Transverse colon (tissue), 4 donors: ENCODE results near the gene TULP1. TPM values are rescaled to one million over a fixed set of nuclear protein-coding genes. Genes with fewer than 3 reads are reported as not detected.

ENCODE experiments used
- DNase-seq: peaks from one replicate; pipeline ENCODE4 v3.0.0-alpha.2; 2019
- H3K27ac ChIP-seq, 4 donors: fragments of 200-600 bp; sonication (generic); 2 replicates each; pipeline ENCODE4 v1.5.1; 2016 to 2018; ENCODE audit warnings: inconsistent platforms in 4 of 4
- H3K27me3 ChIP-seq: fragments of 200-600 bp; sonication (generic); 2 replicates; pipeline ENCODE4 v1.5.1; 2017; ENCODE audit warnings: inconsistent platforms
- H3K36me3 ChIP-seq, 4 donors: fragments of 200-600 bp; sonication (generic); 2 replicates each; pipeline ENCODE4 v1.5.1; 2017 to 2019; ENCODE audit warnings: inconsistent platforms in 4 of 4
- H3K4me1 ChIP-seq, 4 donors: fragments of 200-600 bp; sonication (generic); 2 replicates each; pipeline ENCODE4 v1.5.1; 2017 to 2020; ENCODE audit warnings: inconsistent platforms in 4 of 4
- H3K4me3 ChIP-seq, 4 donors: fragments of 200-600 bp; sonication (generic); 1 replicate in 1 of 4; 2 replicates in 3 of 4; pipeline versions ENCODE4 v1.5.1 to v1.6.1; 2017 to 2019; ENCODE audit warnings: inconsistent platforms in 4 of 4
- H3K9me3 ChIP-seq, 2 donors: fragments of 200-600 bp; sonication (generic); 2 replicates each; pipeline ENCODE4 v1.5.1; 2017 to 2019; ENCODE audit warnings: inconsistent platforms in 2 of 2
- CTCF ChIP-seq, 5 experiments: fragments of 200-600 bp in 3 of 5; fragments of 450-650 bp in 2 of 5; sonication (generic) in 3 of 5; IDR thresholded peaks; 1 replicate in 2 of 5; 2 replicates in 3 of 5; pipeline ENCODE4 v1.5.1; 2016 to 2017; ENCODE audit warnings: antibody characterized with exemption in 5 of 5, inconsistent platforms in 3 of 5, mild to moderate bottlenecking in 2 of 5, moderate library complexity in 1 of 5
- EP300 ChIP-seq: sonication (generic); formaldehyde crosslinking; IDR thresholded peaks from one replicate; pipeline ENCODE4 v1.6.1; 2017; ENCODE audit warnings: antibody characterized with exemption, low read depth
- POLR2A ChIP-seq: fragments of 450-650 bp; IDR thresholded peaks from one replicate; pipeline ENCODE4 v1.6.1; 2016; ENCODE audit warnings: antibody characterized with exemption, mild to moderate bottlenecking, moderate library complexity
- POLR2AphosphoS5 ChIP-seq, 3 donors: sonication (generic); formaldehyde crosslinking; IDR thresholded peaks; one replicate each; pipeline ENCODE4 v1.6.1; 2016; ENCODE audit warnings: antibody characterized with exemption in 3 of 3
- WGBS, 2 donors: methylation state at CpG; one replicate each; pipeline ENCODE4 v1.1.5; 2018; ENCODE audit warnings: low coverage in 1 of 2; 5-methylcytosine and 5-hydroxymethylcytosine counted together
- in situ Hi-C, 4 donors: fragments of 200-750 bp; cut with MboI; loops; one replicate each; pipeline versions ENCODE4 v1.15.0 to v1.15.1; 2017; ENCODE audit warnings: low sequenced_read_pairs in 3 of 4, low pct_ligation_motif_present in 1 of 4, low pct_unique_long_range_greater_than_20kb in 1 of 4
- intact Hi-C: fragments of 100-400 bp; cut with DNase I; formaldehyde crosslinking; loops from one replicate; pipeline ENCODE4 v1.15.1; 2023; ENCODE audit warnings: low total_unique reads
- total RNA-seq, 4 donors: library from RNA; depleted of rRNA; stranded (reverse); fragments of >200 nt; gene quantifications; one replicate each; pipeline ENCODE4 v1.1.0, GENCODE V29; 2016

The TULP1 gene
- total RNA-seq, 4 donors from 2014 or later, result not detected

GRCh38 chr6:35510916-35511561 is 1.7 kb downstream of the TULP1 start:
- peaks cover 59% of the 10 kb centered on the region for H3K27me3 ChIP-seq
- whole genome bisulfite sequencing, 2 donors, result 74 to 83% methylated on average over 3 to 7 of the region's 7 CpGs
- H3K9me3 ChIP-seq, result no peaks in the 10 kb centered on the region
- in situ Hi-C loops, result no loop called here
- no peak overlapping the region for H3K27ac ChIP-seq
- H3K36me3 ChIP-seq, result no peaks in the 10 kb centered on the region
- H3K4me1 ChIP-seq, result peaks cover 0 to 7% (median 3%) of the 10 kb centered on the region in 4 donors
- DNase-seq, result no peak
- intact Hi-C loops, result loop anchor here (5.0 kb wide), 1 partner anchor 51 kb away; no protein-coding TSS in a partner anchor
- TF ChIP-seq CTCF (IDR thresholded peaks at IDR 0.05) (no peak), EP300 (no peak), POLR2AphosphoS5 (IDR thresholded peaks at IDR 0.05) (no peak), POLR2A (no peak)
- H3K4me3 ChIP-seq, result no peak overlapping the region

- no peak for DNase-seq
- no peak overlapping the region for H3K4me3 ChIP-seq
- no peaks in the 10 kb centered on the region for H3K9me3 ChIP-seq
- TF ChIP-seq POLR2A (no peak), POLR2AphosphoS5 (IDR thresholded peaks at IDR 0.05) (no peak), CTCF (IDR thresholded peaks at IDR 0.05) (no peak), EP300 (no peak)
- no peaks in the 10 kb centered on the region for H3K36me3 ChIP-seq
- H3K27me3 ChIP-seq, result peaks cover 67% of the 10 kb centered on the region
- in situ Hi-C loops (no loop called here), intact Hi-C loops (no loop called here)
- WGBS, 2 donors, result 58 to 67% methylated on average over 4 to 5 of the region's 5 CpGs
- H3K27ac ChIP-seq, result no peak overlapping the region
- H3K4me1 ChIP-seq, result peaks cover 0 to 7% (median 3%) of the 10 kb centered on the region in 4 donors
These were observed 4.2 kb downstream of the TULP1 start for GRCh38 chr6:35508542-35508941.

- H3K36me3 ChIP-seq, result no peaks in the 10 kb centered on the region
These were observed 4.7 kb downstream of the TULP1 start for GRCh38 chr6:35508027-35508426.

GRCh38 chr6:35507221-35507620 is 5.5 kb downstream of the TULP1 start:
- H3K27ac ChIP-seq, result no peak overlapping the region
- H3K4me3 ChIP-seq, result no peak overlapping the region
- in situ Hi-C loops, result no loop called here
- no peak for DNase-seq
- TF ChIP-seq POLR2AphosphoS5 (IDR thresholded peaks at IDR 0.05) (no peak), EP300 (no peak), CTCF (IDR thresholded peaks at IDR 0.05) (no peak), POLR2A (no peak)
- peaks cover 61% of the 10 kb centered on the region for H3K27me3 ChIP-seq
- no peaks in the 10 kb centered on the region for H3K9me3 ChIP-seq
- H3K4me1 ChIP-seq, result peaks cover 0 to 7% (median 3%) of the 10 kb centered on the region in 4 donors
- WGBS, 2 donors, result 91% methylated on average over 2 of the region's 2 CpGs; no CpG with 5 or more reads in 1 of the 2 donors
- H3K36me3 ChIP-seq, result no peaks in the 10 kb centered on the region
- intact Hi-C loops, result no loop called here

More at GRCh38 chr6:35508027-35508426, 4.7 kb downstream of the TULP1 start:
- intact Hi-C loops, result no loop called here
- Histone ChIP-seq H3K4me1 (peaks cover 0 to 7% (median 3%) of the 10 kb centered on the region in 4 donors), H3K27ac (no peak overlapping the region), H3K27me3 (peaks cover 69% of the 10 kb centered on the region), H3K4me3 (no peak overlapping the region), H3K9me3 (no peaks in the 10 kb centered on the region)
- no peak for TF ChIP-seq POLR2A
- no peak for TF ChIP-seq EP300
- no peak for TF ChIP-seq CTCF (IDR thresholded peaks at IDR 0.05)
- TF ChIP-seq POLR2AphosphoS5 (IDR thresholded peaks at IDR 0.05), result no peak
- 60 to 64% methylated on average over 1 to 2 of the region's 2 CpGs for whole genome bisulfite sequencing, 2 donors
- in situ Hi-C loops, result no loop called here
- no peak for DNase-seq
